NK-92 treated with Interleukin-12 subunit alpha and Interleukin-12 subunit beta, amount 100 ng/mL, for 24 hours (cell line): ENCODE measurements around the gene PTPN1.
"Not testable (repeated sequence)": the region's sequence is repeated elsewhere in the genome, so short reads cannot be mapped to it uniquely, and the experiment has no call there.

Source experiments
- DNase-seq: peaks from one replicate; lab custom pipeline; 2025; lab: John Stamatoyannopoulos, UW

The PTPN1 gene

GRCh38 chr20:50558483-50558925, 48.3 kb downstream of the PTPN1 start:
- no peak for DNase-seq

- no peak for DNase-seq
These were observed 49.0 kb downstream of the PTPN1 start for GRCh38 chr20:50559149-50559548.

GRCh38 chr20:50559856-50560638, 49.9 kb downstream of the PTPN1 start:
- no peak for DNase-seq

- no peak for DNase-seq
These were observed 50.7 kb downstream of the PTPN1 start for GRCh38 chr20:50560867-50561266.

GRCh38 chr20:50561379-50562078, 51.3 kb downstream of the PTPN1 start:
- DNase-seq, result no peak

- no peak for DNase-seq
These were observed 52.1 kb downstream of the PTPN1 start for GRCh38 chr20:50562262-50562701.

GRCh38 chr20:50563133-50563944, 53.2 kb downstream of the PTPN1 start:
- no peak for DNase-seq

GRCh38 chr20:50565383-50565782, 55.2 kb downstream of the PTPN1 start:
- no peak for DNase-seq

- DNase-seq, result no peak
These were observed 55.7 kb downstream of the PTPN1 start for GRCh38 chr20:50565871-50566270.

GRCh38 chr20:50567860-50568548, 57.8 kb downstream of the PTPN1 start:
- no peak for DNase-seq

GRCh38 chr20:50568549-50568942, 58.4 kb downstream of the PTPN1 start:
- DNase-seq, result no peak

GRCh38 chr20:50569487-50569863, 59.3 kb downstream of the PTPN1 start:
- not testable (repeated sequence) for DNase-seq

- no peak for DNase-seq
These were observed 60.0 kb downstream of the PTPN1 start for GRCh38 chr20:50569864-50570836.

GRCh38 chr20:50571466-50571865, 61.3 kb downstream of the PTPN1 start:
- no peak for DNase-seq

- no peak for DNase-seq
These were observed 63.0 kb downstream of the PTPN1 start for GRCh38 chr20:50572938-50573777.

GRCh38 chr20:50574108-50574507, 63.9 kb downstream of the PTPN1 start:
- DNase-seq, result no peak

- no peak for DNase-seq
These were observed 64.4 kb downstream of the PTPN1 start for GRCh38 chr20:50574586-50574985.

- peak; percentile 37 for DNase-seq
These were observed 65.9 kb downstream of the PTPN1 start for GRCh38 chr20:50575865-50576720.
